ENCODE data around the gene HSD17B10. TPM values are rescaled to one million over a fixed set of nuclear protein-coding genes. Genes with fewer than 3 reads are reported as not detected.

The HSD17B10 gene
- total and polyA plus RNA-seq, 4 donors, result 32.4 to 233 (median 201) TPM

DNA sequence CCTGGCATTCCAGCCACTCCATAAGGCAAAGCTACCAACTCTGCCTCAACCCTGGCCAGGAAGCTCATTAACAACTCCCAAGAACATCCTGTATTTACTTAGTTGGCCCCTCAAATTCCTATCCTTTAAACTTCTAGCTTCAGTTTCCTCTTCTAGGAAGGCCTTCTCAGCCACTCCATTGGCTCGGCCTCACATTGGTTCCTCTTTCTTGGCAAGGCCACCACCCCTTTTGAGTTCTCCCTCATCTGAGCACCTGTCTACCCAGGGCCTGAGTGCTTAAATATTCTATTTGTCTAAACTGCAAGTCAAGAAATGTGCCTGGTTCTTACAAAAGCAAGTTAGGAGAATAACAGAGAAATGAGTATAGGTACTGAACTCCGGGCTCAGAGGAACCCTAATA is 21.7 kb downstream of the HSD17B10 start:
- no peak for DNase-seq (ENCODE audit: low spot score)
- Histone ChIP-seq H3K4me3 (ENCODE audit: low read depth in 1 of 3, low read length in 3 of 3) (no peak overlapping the region), H3K27me3 (ENCODE audit: control insufficient read depth in 4 of 4, insufficient read depth in 4 of 4, low read length in 3 of 4) (no peaks in the 10 kb centered on the region), H3K4me1 (ENCODE audit: control insufficient read depth in 4 of 4, insufficient read depth in 4 of 4, low read length in 3 of 4) (no peaks in the 10 kb centered on the region), H3K27ac (ENCODE audit: low read depth in 1 of 2, low read length in 2 of 2) (no peak overlapping the region), H3K9ac (ENCODE audit: low read depth in 1 of 2, low read length in 2 of 2) (no peak overlapping the region), H3K36me3 (ENCODE audit: control insufficient read depth in 4 of 4, insufficient read depth in 3 of 4, low read depth in 1 of 4, low read length in 3 of 4) (peaks cover 10 to 63% (median 30%) of the 10 kb centered on the region in 4 donors), H3K9me3 (ENCODE audit: control insufficient read depth in 4 of 4, low read length in 3 of 4) (no peaks in the 10 kb centered on the region)
- TF ChIP-seq HNF4G (IDR thresholded peaks at IDR 0.05) (no peak), EGR1 (IDR thresholded peaks at IDR 0.05; ENCODE audit: low read depth in 2 of 2) (no peak), FOXA1 (IDR thresholded peaks at IDR 0.05) (no peak), SP1 (IDR thresholded peaks at IDR 0.05) (no peak), JUND (IDR thresholded peaks at IDR 0.05) (no peak), RXRA (IDR thresholded peaks at IDR 0.05) (no peak), GABPA (IDR thresholded peaks at IDR 0.05 in 1 of 2, conservative IDR thresholded peaks at IDR 0.05 in 1 of 2) (no peak), YY1 (IDR thresholded peaks at IDR 0.05) (no peak), CTCF (IDR thresholded peaks at IDR 0.05; ENCODE audit: low read depth, low read length, missing input control) (no peak)
- TF ChIP-seq, protein P1, sequence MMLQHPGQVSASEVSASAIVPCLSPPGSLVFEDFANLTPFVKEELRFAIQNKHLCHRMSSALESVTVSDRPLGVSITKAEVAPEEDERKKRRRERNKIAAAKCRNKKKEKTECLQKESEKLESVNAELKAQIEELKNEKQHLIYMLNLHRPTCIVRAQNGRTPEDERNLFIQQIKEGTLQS (IDR thresholded peaks at IDR 0.05), result no peak
- TF ChIP-seq, protein P2, sequence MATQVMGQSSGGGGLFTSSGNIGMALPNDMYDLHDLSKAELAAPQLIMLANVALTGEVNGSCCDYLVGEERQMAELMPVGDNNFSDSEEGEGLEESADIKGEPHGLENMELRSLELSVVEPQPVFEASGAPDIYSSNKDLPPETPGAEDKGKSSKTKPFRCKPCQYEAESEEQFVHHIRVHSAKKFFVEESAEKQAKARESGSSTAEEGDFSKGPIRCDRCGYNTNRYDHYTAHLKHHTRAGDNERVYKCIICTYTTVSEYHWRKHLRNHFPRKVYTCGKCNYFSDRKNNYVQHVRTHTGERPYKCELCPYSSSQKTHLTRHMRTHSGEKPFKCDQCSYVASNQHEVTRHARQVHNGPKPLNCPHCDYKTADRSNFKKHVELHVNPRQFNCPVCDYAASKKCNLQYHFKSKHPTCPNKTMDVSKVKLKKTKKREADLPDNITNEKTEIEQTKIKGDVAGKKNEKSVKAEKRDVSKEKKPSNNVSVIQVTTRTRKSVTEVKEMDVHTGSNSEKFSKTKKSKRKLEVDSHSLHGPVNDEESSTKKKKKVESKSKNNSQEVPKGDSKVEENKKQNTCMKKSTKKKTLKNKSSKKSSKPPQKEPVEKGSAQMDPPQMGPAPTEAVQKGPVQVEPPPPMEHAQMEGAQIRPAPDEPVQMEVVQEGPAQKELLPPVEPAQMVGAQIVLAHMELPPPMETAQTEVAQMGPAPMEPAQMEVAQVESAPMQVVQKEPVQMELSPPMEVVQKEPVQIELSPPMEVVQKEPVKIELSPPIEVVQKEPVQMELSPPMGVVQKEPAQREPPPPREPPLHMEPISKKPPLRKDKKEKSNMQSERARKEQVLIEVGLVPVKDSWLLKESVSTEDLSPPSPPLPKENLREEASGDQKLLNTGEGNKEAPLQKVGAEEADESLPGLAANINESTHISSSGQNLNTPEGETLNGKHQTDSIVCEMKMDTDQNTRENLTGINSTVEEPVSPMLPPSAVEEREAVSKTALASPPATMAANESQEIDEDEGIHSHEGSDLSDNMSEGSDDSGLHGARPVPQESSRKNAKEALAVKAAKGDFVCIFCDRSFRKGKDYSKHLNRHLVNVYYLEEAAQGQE (IDR thresholded peaks at IDR 0.05), result no peak
- 85% methylated on average over 2 of the region's 2 CpGs for WGBS

DNA sequence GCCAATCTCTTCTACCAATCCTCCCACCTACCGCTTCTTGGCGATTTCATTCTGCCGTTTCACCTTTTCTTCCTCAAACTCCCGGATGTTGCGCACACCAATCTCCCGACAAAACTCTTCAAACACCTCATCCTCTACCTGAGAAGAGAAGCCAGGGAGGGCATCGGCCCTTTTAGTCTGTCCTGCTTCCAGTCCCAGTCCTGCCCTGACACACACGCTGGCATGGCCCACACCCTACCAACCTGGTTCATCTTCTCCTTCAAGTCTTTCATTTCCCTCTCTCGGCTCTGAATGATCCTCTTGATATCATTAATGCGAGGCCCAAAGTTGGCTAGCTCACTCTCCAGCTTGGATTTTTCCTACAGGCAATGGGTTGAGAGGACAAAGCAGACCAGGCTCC is 30.6 kb downstream of the HSD17B10 start:
- no peak overlapping the region for H3K9ac ChIP-seq (ENCODE audit: low read depth in 1 of 2, low read length in 2 of 2)
- WGBS, result 95% methylated on average over 10 of the region's 10 CpGs
- DNase-seq (ENCODE audit: low spot score), result no peak
- no peak overlapping the region for H3K27ac ChIP-seq (ENCODE audit: low read depth in 1 of 2, low read length in 2 of 2)
- no peaks in the 10 kb centered on the region for H3K9me3 ChIP-seq (ENCODE audit: control insufficient read depth in 4 of 4, low read length in 3 of 4)
- H3K4me1 ChIP-seq (ENCODE audit: control insufficient read depth in 4 of 4, insufficient read depth in 4 of 4, low read length in 3 of 4), result no peaks in the 10 kb centered on the region
- no peak overlapping the region for H3K4me3 ChIP-seq (ENCODE audit: low read depth in 1 of 3, low read length in 3 of 3)
- peaks cover 9 to 84% (median 50%) of the 10 kb centered on the region in 4 donors for H3K36me3 ChIP-seq (ENCODE audit: control insufficient read depth in 4 of 4, insufficient read depth in 3 of 4, low read depth in 1 of 4, low read length in 3 of 4)
- no peaks in the 10 kb centered on the region for H3K27me3 ChIP-seq (ENCODE audit: control insufficient read depth in 4 of 4, insufficient read depth in 4 of 4, low read length in 3 of 4)
- TF ChIP-seq, protein P1 (IDR thresholded peaks at IDR 0.05), result no peak
- TF ChIP-seq FOXA1 (IDR thresholded peaks at IDR 0.05) (no peak), JUND (IDR thresholded peaks at IDR 0.05) (no peak), HNF4A (conservative IDR thresholded peaks at IDR 0.05) (no peak), CTCF (IDR thresholded peaks at IDR 0.05; ENCODE audit: low read depth, low read length, missing input control) (no peak), YY1 (IDR thresholded peaks at IDR 0.05) (no peak), TAF1 (conservative IDR thresholded peaks at IDR 0.05) (no peak), EGR1 (IDR thresholded peaks at IDR 0.05; ENCODE audit: low read depth in 2 of 2) (no peak), GABPA (IDR thresholded peaks at IDR 0.05 in 1 of 2, conservative IDR thresholded peaks at IDR 0.05 in 1 of 2) (no peak), RXRA (IDR thresholded peaks at IDR 0.05) (no peak), RAD21 (IDR thresholded peaks at IDR 0.05) (no peak), FOXA2 (IDR thresholded peaks at IDR 0.05) (no peak), NR2F2 (IDR thresholded peaks at IDR 0.05) (no peak), SP1 (IDR thresholded peaks at IDR 0.05) (no peak), HNF4G (IDR thresholded peaks at IDR 0.05) (no peak)
- TF ChIP-seq, protein P3, sequence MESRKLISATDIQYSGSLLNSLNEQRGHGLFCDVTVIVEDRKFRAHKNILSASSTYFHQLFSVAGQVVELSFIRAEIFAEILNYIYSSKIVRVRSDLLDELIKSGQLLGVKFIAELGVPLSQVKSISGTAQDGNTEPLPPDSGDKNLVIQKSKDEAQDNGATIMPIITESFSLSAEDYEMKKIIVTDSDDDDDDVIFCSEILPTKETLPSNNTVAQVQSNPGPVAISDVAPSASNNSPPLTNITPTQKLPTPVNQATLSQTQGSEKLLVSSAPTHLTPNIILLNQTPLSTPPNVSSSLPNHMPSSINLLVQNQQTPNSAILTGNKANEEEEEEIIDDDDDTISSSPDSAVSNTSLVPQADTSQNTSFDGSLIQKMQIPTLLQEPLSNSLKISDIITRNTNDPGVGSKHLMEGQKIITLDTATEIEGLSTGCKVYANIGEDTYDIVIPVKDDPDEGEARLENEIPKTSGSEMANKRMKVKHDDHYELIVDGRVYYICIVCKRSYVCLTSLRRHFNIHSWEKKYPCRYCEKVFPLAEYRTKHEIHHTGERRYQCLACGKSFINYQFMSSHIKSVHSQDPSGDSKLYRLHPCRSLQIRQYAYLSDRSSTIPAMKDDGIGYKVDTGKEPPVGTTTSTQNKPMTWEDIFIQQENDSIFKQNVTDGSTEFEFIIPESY (IDR thresholded peaks at IDR 0.05), result no peak
- TF ChIP-seq, protein P4, sequence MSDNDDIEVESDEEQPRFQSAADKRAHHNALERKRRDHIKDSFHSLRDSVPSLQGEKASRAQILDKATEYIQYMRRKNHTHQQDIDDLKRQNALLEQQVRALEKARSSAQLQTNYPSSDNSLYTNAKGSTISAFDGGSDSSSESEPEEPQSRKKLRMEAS (IDR thresholded peaks at IDR 0.05), result no peak
